Kidney (tissue), 14 donors: ENCODE data around the gene ERCC5. TPM values are rescaled to one million over a fixed set of nuclear protein-coding genes. Genes with fewer than 3 reads are reported as not detected.
A peak's percentile ranks its signal among the peaks of the same experiment; 100 is the strongest.

Experiments
- DNase-seq, 5 donors: peaks; one replicate each; pipeline ENCODE4 v3.0.0-alpha.2; 2013 to 2020
- FAIRE-seq: peaks from 2 replicates; lab custom pipeline; 2012; peaks lifted over from hg19 to GRCh38; lab: Jason Lieb, UNC
- H3K27ac ChIP-seq, 2 donors: one replicate each; pipeline ENCODE4 v1.7.0; 2013; ENCODE audit warnings: low read depth in 2 of 2, low read length in 2 of 2, inconsistent platforms in 1 of 2
- H3K27me3 ChIP-seq: one replicate; pipeline ENCODE4 v1.7.1; 2013; ENCODE audit warnings: low read length, inconsistent platforms; ENCODE audit not compliant: control insufficient read depth, insufficient read depth
- H3K36me3 ChIP-seq, 3 donors: one replicate each; pipeline versions ENCODE4 v1.7.0 to v1.7.1; 2013; ENCODE audit warnings: low read length in 3 of 3, control low read depth in 1 of 3, inconsistent platforms in 1 of 3; ENCODE audit not compliant: insufficient read depth in 3 of 3, control insufficient read depth in 2 of 3
- H3K4me1 ChIP-seq, 3 donors: one replicate each; pipeline versions ENCODE4 v1.7.0 to v1.7.1; 2013; ENCODE audit warnings: low read length in 3 of 3, inconsistent platforms in 1 of 3, low read depth in 1 of 3; ENCODE audit not compliant: control insufficient read depth in 2 of 3, insufficient read depth in 2 of 3
- H3K4me3 ChIP-seq, 3 donors: one replicate each; pipeline versions ENCODE4 v1.7.0 to v1.8.1; 2013; ENCODE audit warnings: low read length in 3 of 3, control low read depth in 1 of 3, inconsistent platforms in 1 of 3
- H3K9ac ChIP-seq, 3 donors: one replicate each; pipeline versions ENCODE4 v1.7.0 to v1.7.1; 2013; ENCODE audit warnings: low read length in 3 of 3, control low read depth in 1 of 3, inconsistent platforms in 1 of 3
- H3K9me3 ChIP-seq, 3 donors: one replicate each; pipeline versions ENCODE4 v1.7.0 to v1.7.1; 2013; ENCODE audit warnings: low read length in 3 of 3, control low read depth in 1 of 3, inconsistent platforms in 1 of 3; ENCODE audit not compliant: control insufficient read depth in 2 of 3, insufficient read depth in 1 of 3
- CTCF ChIP-seq: IDR thresholded peaks from 3 replicates; pipeline ENCODE4 v1.5.1; 2012; ENCODE audit warnings: mild to moderate bottlenecking, moderate library complexity, borderline replicate concordance; ENCODE audit not compliant: insufficient read depth; ENCODE audit errors: extremely low read depth
- intact Hi-C: fragments of 100-400 bp; cut with DNase I; formaldehyde crosslinking; loops from one replicate; pipeline ENCODE4 v1.11.1; 2022
- polyA plus RNA-seq: library from polyadenylated mRNA; stranded (reverse); fragments of 350-450 nt; fragmentation: Illumina TruSeq; extraction: RNeasy Lipid Tissue Mini Kit (QIAGEN cat#74804); gene quantifications from one replicate; pipeline ENCODE4 v1.2.3, GENCODE V29; 2014; ENCODE audit warnings: low read depth, low replicate concordance; ENCODE audit not compliant: insufficient read depth
- total RNA-seq: library from RNA; stranded (reverse); fragmentation: NEBNext Ultra II Directional; extraction: Animal tissue kit (Norgen Biotek cat#: 25700); gene quantifications from one replicate; pipeline ENCODE4 v1.2.1, GENCODE V29; 2021
- donor health status: control.
- donor health status: control.
- donor health status: control.
- donor health status: control.
- donor health status: control.
- donor health status: DM: yes; HTN: yes; CAD: no.
- donor health status: Normal renal cell carcinoma (clear cell type).

Gene ERCC5
- total and polyA plus RNA-seq, 2 donors from 2014 or later: 37.4 to 56.0 TPM

GRCh38 chr13:102905905-102906771 lies 60.3 kb downstream of the ERCC5 start:
- Histone ChIP-seq H3K27ac (no peak overlapping the region), H3K36me3 (no peaks in the 10 kb centered on the region), H3K4me3 (no peak overlapping the region), H3K27me3 (no peaks in the 10 kb centered on the region), H3K9me3 (no peaks in the 10 kb centered on the region), H3K4me1 (no peaks in the 10 kb centered on the region), H3K9ac (no peak overlapping the region)
- no peak for FAIRE-seq
- TF ChIP-seq CTCF: no peak
- intact Hi-C loops: no loop called here
- DNase-seq: peak in 1 of 5 donors; percentile 17

- DNase-seq (no peak), FAIRE-seq (no peak)
- Histone ChIP-seq H3K36me3 (no peaks in the 10 kb centered on the region), H3K9ac (no peak overlapping the region), H3K27me3 (no peaks in the 10 kb centered on the region), H3K4me1 (no peaks in the 10 kb centered on the region), H3K4me3 (no peak overlapping the region), H3K27ac (no peak overlapping the region), H3K9me3 (no peaks in the 10 kb centered on the region)
- no peak for TF ChIP-seq CTCF
- intact Hi-C loops: no loop called here
Measured at GRCh38 chr13:102907016-102907756, 61.4 kb downstream of the ERCC5 start.

- intact Hi-C loops: no loop called here
- FAIRE-seq: no peak
- H3K27ac ChIP-seq: no peak overlapping the region
- DNase-seq: no peak
- no peaks in the 10 kb centered on the region for H3K4me1 ChIP-seq
- no peak for TF ChIP-seq CTCF
- H3K27me3 ChIP-seq: no peaks in the 10 kb centered on the region
- no peaks in the 10 kb centered on the region for H3K36me3 ChIP-seq
- H3K9me3 ChIP-seq: no peaks in the 10 kb centered on the region
- no peak overlapping the region for H3K9ac ChIP-seq
- no peak overlapping the region for H3K4me3 ChIP-seq
Measured at GRCh38 chr13:102907886-102908515, 62.2 kb downstream of the ERCC5 start.
